Subcutaneous adipose tissue (tissue), 4 donors: ENCODE data around the gene APP. TPM values are rescaled to one million over a fixed set of nuclear protein-coding genes. Genes with fewer than 3 reads are reported as not detected.

Experiments
- total RNA-seq, 4 donors: library from RNA; depleted of rRNA; stranded (reverse); fragments of >200 nt; gene quantifications; one replicate each; pipeline ENCODE4 v1.1.0, GENCODE V29; 2016
- TF ChIP-seq, protein P1 (sequence below): fragments of 450-650 bp; IDR thresholded peaks from one replicate; pipeline ENCODE4 v1.5.1; 2016; ENCODE audit warnings: low read depth, mild to moderate bottlenecking, control low read depth, antibody characterized with exemption, moderate library complexity

APP gene
- total RNA-seq, 4 donors from 2014 or later = 210 to 257 (median 218) TPM

DNA sequence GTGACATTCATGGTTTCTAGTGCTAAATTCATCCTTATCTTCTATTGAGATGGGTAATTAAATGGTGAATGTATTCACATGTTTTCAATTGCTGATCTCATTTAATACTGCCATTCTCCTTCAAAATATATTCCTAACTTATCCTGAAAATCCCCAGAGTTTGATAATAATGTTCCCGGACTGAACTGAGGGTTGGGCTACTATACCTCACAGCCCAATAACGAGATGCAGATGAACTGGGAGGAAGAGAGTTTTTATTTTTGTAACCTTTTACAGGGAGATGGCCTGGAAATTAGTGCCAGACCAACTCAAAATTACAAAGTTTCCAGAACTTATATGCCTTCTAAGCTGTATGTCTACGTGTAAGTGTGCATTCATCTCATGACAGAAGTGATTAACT, 210.8 kb downstream of the APP start:
- TF ChIP-seq, protein P1, sequence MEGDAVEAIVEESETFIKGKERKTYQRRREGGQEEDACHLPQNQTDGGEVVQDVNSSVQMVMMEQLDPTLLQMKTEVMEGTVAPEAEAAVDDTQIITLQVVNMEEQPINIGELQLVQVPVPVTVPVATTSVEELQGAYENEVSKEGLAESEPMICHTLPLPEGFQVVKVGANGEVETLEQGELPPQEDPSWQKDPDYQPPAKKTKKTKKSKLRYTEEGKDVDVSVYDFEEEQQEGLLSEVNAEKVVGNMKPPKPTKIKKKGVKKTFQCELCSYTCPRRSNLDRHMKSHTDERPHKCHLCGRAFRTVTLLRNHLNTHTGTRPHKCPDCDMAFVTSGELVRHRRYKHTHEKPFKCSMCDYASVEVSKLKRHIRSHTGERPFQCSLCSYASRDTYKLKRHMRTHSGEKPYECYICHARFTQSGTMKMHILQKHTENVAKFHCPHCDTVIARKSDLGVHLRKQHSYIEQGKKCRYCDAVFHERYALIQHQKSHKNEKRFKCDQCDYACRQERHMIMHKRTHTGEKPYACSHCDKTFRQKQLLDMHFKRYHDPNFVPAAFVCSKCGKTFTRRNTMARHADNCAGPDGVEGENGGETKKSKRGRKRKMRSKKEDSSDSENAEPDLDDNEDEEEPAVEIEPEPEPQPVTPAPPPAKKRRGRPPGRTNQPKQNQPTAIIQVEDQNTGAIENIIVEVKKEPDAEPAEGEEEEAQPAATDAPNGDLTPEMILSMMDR = no peak

DNA sequence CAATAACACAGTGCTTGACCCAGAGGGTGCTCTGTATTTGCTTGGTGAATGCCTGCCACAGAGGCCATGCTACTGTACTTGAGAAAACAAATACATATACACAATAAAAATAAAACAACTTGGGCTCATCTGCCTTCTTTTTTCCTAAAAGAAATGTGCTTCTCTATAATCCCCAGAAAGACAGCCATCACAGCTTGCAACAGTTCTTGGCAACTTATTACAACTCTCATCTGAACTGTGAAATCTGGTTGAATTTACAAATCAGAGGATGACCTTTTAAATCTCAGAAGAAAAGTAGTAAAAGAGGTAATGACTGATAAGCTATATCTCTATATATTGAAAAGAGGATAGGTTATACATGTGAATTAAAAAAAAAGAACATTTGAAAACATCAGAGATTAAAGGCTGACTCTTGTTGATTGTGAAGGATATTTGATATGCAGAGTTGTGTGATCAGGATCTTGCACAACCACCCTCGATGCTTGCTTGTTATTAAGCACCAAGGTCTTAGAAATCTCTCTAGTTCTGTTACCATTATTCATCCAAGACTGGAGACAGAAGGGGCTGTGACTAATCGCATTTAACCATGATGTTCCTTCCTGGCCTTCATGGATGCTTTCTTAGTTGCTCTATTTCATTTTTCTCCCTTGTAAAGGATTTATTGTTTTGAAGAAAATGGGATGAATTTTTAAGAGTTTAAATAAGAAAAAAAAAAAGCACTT, 213.4 kb downstream of the APP start:
- TF ChIP-seq, protein P1 = no peak

DNA sequence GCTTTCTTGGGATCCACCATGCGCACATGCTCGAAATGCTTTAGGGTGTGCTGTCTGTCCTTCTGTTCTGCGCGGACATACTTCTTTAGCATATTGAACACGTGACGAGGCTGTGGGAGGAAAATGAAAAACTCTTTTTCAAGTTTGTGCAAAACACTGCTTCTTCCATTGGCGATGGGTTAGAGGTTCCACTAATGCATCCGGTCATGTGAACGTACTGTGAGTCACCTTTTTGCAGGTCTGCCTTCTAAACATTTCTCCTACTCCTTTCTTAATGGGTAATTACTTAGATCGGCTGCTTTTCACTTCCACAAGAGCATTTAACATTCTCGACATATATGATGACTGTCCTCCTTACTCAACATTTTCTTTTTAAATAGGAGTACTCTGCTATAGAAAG, 214.9 kb downstream of the APP start:
- TF ChIP-seq, protein P1 = no peak

- TF ChIP-seq, protein P1 = no peak
Observed at GRCh38 chr21:25953659-25954058, 216.9 kb downstream of the APP start.

- TF ChIP-seq, protein P1 = no peak
Observed at GRCh38 chr21:25953196-25953595, 217.4 kb downstream of the APP start.

DNA sequence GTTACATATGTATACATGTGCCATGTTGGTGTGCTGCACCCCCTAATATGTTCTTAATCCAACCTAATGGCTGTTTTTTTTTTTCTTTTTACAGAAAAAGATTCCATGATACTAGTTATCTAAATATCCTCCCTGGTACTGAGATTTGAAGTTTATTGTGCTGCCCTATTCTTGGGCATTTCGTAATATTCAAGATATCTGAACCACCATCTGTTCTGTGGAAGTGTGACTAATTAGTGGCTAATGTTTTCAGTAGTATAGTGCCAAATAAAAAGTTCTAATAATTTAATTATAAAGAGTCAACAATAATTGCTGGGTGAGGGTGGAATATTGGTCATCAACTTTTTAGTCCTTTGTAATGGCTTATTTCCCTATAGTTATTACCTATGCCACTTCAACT, 218.3 kb downstream of the APP start:
- TF ChIP-seq, protein P1 = no peak

DNA sequence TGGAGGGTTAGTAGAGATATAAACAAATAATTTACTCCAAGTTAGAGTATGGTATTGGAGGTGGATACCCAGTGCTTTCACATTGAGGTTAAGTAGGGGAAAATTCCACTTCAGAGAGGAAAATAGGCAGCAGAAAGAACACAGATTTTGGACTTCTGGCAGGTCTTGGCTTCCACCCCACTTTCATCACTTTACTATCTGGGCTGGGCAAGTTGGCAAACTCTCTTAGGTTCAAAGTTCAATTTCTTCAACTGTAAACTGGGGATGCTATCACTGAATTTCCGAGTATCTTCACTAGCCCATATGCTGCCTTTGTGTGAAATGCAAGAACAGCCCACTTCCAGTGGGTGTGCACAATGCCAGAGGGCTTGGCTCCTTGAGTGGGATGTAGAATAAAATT, 220.9 kb downstream of the APP start:
- TF ChIP-seq, protein P1 = no peak
